ENCODE data around the gene CNTN1.

The CNTN1 gene

DNA sequence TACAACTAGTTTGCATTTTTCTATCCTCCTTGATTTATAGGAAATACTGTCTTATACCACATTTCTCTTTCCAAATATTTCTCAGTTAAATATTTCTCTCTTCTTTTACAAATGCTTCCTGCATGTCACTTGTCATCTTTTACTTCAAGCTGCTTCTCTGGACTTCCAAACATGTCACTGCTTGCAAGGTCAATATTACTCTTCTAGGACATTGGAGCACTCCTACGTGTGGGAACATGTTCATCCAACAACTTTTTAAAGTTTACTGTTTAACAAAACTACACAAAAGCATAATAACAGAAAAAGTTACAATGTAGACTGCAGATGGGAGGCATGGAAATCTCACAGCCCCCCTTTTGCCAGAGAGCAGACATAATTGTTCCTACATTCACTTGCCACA, 28.5 kb upstream of the CNTN1 start:
- H3K27me3 ChIP-seq (replicated peaks) = no peaks in the 10 kb centered on the region
- in situ Hi-C loops (cut with HindIII; ENCODE audit: low pct_ligation_motif_present, low sequenced_read_pairs) = no loop called here
- DNase-seq = no peak
- no peak overlapping the region for H3K27ac ChIP-seq
- no peaks in the 10 kb centered on the region for H3K36me3 ChIP-seq (replicated peaks)
- no peak for TF ChIP-seq CTCF (IDR thresholded peaks at IDR 0.05; ENCODE audit: low read depth, low read length, missing control alignments)
- no peak overlapping the region for H3K4me3 ChIP-seq (ENCODE audit: low read depth, low read length)

DNA sequence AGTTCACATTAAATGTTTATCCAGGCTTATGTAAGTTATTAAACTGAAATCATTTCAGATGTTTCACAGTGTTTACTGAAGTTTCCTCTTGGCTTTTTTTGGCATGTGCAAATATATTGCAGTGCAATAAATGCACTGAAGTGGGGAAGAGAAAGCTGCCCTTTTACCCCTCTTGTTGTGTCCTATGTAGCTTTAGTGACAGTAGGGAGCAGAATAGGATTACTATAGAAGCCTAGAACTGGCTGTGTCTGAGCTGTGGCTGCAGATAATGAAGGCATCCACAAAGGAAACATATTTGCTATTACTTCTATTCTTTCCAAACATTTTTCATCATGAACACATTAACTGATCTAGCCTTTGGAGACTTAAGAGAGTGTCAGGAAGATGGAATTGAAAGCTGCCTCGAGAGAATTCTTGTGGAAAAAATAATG, 24.1 kb upstream of the CNTN1 start:
- Histone ChIP-seq H3K27me3 (replicated peaks) (no peaks in the 10 kb centered on the region), H3K27ac (no peak overlapping the region), H3K4me3 (ENCODE audit: low read depth, low read length) (no peak overlapping the region), H3K36me3 (replicated peaks) (no peaks in the 10 kb centered on the region)
- TF ChIP-seq CTCF (IDR thresholded peaks at IDR 0.05; ENCODE audit: low read depth, low read length, missing control alignments) = no peak
- no peak for DNase-seq
- in situ Hi-C loops (cut with HindIII; ENCODE audit: low pct_ligation_motif_present, low sequenced_read_pairs) = no loop called here

DNA sequence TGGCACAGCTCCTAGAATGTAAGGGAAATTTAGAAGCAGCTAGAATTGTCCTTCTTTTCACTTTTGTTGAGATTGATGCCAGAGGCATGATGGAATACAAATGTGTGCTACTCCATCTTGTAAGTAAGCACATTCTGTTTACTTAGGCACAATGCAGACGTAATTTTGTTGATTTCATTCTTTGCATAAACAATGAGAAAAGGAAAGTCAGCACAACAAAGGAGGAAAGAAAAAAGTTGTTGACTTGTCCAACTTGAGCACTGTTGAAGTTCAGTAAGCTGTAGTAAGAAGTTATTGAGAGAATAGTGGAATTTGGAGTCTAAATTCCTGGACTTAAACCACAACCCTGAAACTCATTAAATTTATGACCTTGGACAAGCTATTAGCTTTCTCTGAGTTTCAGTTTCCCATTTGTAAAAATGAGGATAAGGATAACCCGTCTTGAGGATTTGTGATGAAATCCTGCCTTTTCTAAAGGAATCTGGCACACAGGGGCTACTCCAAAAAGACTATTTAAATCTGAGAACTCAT, 19.4 kb upstream of the CNTN1 start:
- TF ChIP-seq CTCF (IDR thresholded peaks at IDR 0.05; ENCODE audit: low read depth, low read length, missing control alignments) = no peak
- no peak overlapping the region for H3K27ac ChIP-seq

GRCh38 chr12:40681148-40681547, 11.1 kb upstream of the CNTN1 start:
- TF ChIP-seq CTCF (IDR thresholded peaks at IDR 0.05; ENCODE audit: low read depth, low read length, missing control alignments) = no peak

More for the DNA sequence above, 19.4 kb upstream of the CNTN1 start:
- H3K27me3 ChIP-seq (replicated peaks) = no peaks in the 10 kb centered on the region
- in situ Hi-C loops (cut with HindIII; ENCODE audit: low pct_ligation_motif_present, low sequenced_read_pairs) = no loop called here
- H3K4me3 ChIP-seq (ENCODE audit: low read depth, low read length) = no peak overlapping the region
- DNase-seq = no peak
- H3K36me3 ChIP-seq (replicated peaks) = no peaks in the 10 kb centered on the region

GRCh38 chr12:40684986-40685385, 7.3 kb upstream of the CNTN1 start:
- in situ Hi-C loops (cut with HindIII; ENCODE audit: low pct_ligation_motif_present, low sequenced_read_pairs) = no loop called here

More at GRCh38 chr12:40681148-40681547, 11.1 kb upstream of the CNTN1 start:
- Histone ChIP-seq H3K27ac (no peak overlapping the region), H3K4me3 (ENCODE audit: low read depth, low read length) (no peak overlapping the region), H3K36me3 (replicated peaks) (no peaks in the 10 kb centered on the region), H3K27me3 (replicated peaks) (no peaks in the 10 kb centered on the region)
- in situ Hi-C loops (cut with HindIII; ENCODE audit: low pct_ligation_motif_present, low sequenced_read_pairs) = no loop called here
- DNase-seq = no peak

More at GRCh38 chr12:40684986-40685385, 7.3 kb upstream of the CNTN1 start:
- no peak overlapping the region for H3K4me3 ChIP-seq (ENCODE audit: low read depth, low read length)
- H3K27me3 ChIP-seq (replicated peaks) = no peaks in the 10 kb centered on the region
- H3K27ac ChIP-seq = no peak overlapping the region
- TF ChIP-seq CTCF (IDR thresholded peaks at IDR 0.05; ENCODE audit: low read depth, low read length, missing control alignments) = no peak
- DNase-seq = no peak
- H3K36me3 ChIP-seq (replicated peaks) = no peaks in the 10 kb centered on the region
